H9 (cell line): ENCODE data around the gene PPP1CA. TPM values are rescaled to one million over a fixed set of nuclear protein-coding genes. Genes with fewer than 3 reads are reported as not detected.

ENCODE experiments used
- DNase-seq: peaks from one replicate; pipeline ENCODE4 v3.0.0-alpha.2; 2017
- H2AFZ ChIP-seq: one replicate; pipeline ENCODE4 v1.6.1; 2013; ENCODE audit warnings: mild to moderate bottlenecking, low read length, control low read depth, moderate library complexity
- H2AK5ac ChIP-seq: 2 replicates; pipeline ENCODE4 v1.6.1; 2013; ENCODE audit warnings: low read length, control low read depth, mixed read lengths; ENCODE audit not compliant: insufficient read length
- H2BK120ac ChIP-seq: one replicate; pipeline ENCODE4 v1.6.1; 2013; ENCODE audit warnings: low read depth, mild to moderate bottlenecking, low read length, control low read depth, inconsistent platforms; ENCODE audit not compliant: poor library complexity, severe bottlenecking
- H2BK12ac ChIP-seq: 2 replicates; pipeline ENCODE4 v1.6.1; 2013; ENCODE audit warnings: low read length, control low read depth, mixed read lengths, low read depth; ENCODE audit not compliant: insufficient read length
- H2BK15ac ChIP-seq: 2 replicates; pipeline ENCODE4 v1.6.1; 2013; ENCODE audit warnings: low read depth, low read length, control low read depth
- H2BK20ac ChIP-seq: one replicate; pipeline ENCODE4 v1.6.1; 2013; ENCODE audit warnings: low read depth, mild to moderate bottlenecking, low read length, control low read depth, inconsistent platforms; ENCODE audit not compliant: poor library complexity, severe bottlenecking
- H2BK5ac ChIP-seq: 2 replicates; pipeline ENCODE4 v1.6.1; 2013; ENCODE audit warnings: low read length, control low read depth, mixed read lengths; ENCODE audit not compliant: insufficient read length
- H3K14ac ChIP-seq: 2 replicates; pipeline ENCODE4 v1.6.1; 2013; ENCODE audit warnings: low read length, control low read depth; ENCODE audit not compliant: insufficient read depth
- H3K18ac ChIP-seq: 2 replicates; pipeline ENCODE4 v1.6.1; 2013; ENCODE audit warnings: low read depth, mild to moderate bottlenecking, mixed read lengths, low read length, control low read depth; ENCODE audit not compliant: insufficient read length
- H3K23ac ChIP-seq: 2 replicates; pipeline ENCODE4 v1.6.1; 2013; ENCODE audit warnings: low read length, control low read depth, mixed read lengths, low read depth; ENCODE audit not compliant: insufficient read length
- H3K23me2 ChIP-seq: 2 replicates; pipeline ENCODE4 v1.6.1; 2013; ENCODE audit warnings: low read depth, mild to moderate bottlenecking, mixed read lengths, low read length, control low read depth; ENCODE audit not compliant: insufficient read length, poor library complexity, severe bottlenecking
- H3K27ac ChIP-seq: 2 replicates; pipeline ENCODE4 v1.5.1; 2013; ENCODE audit warnings: low read length, control low read depth, mixed read lengths, low read depth; ENCODE audit not compliant: insufficient read length
- H3K27me3 ChIP-seq: 2 replicates; pipeline ENCODE4 v1.6.1; 2013; ENCODE audit warnings: low read length, control low read depth, inconsistent platforms; ENCODE audit not compliant: insufficient read depth
- H3K4ac ChIP-seq: 2 replicates; pipeline ENCODE4 v1.6.1; 2013; ENCODE audit warnings: low read depth, mild to moderate bottlenecking, control low read depth, inconsistent platforms, low read length, moderate library complexity
- H3K4me1 ChIP-seq: 2 replicates; pipeline ENCODE4 v1.6.1; 2013; ENCODE audit warnings: low read length, control low read depth, inconsistent platforms; ENCODE audit not compliant: insufficient read depth
- H3K4me2 ChIP-seq: 2 replicates; pipeline ENCODE4 v1.6.1; 2013; ENCODE audit warnings: low read length, control low read depth, mixed read lengths; ENCODE audit not compliant: insufficient read length, insufficient read depth
- H3K56ac ChIP-seq: 2 replicates; pipeline ENCODE4 v1.6.1; 2013; ENCODE audit warnings: low read depth, mild to moderate bottlenecking, mixed read lengths, low read length, control low read depth; ENCODE audit not compliant: insufficient read length
- H3K79me1 ChIP-seq: 2 replicates; pipeline ENCODE4 v1.6.1; 2013; ENCODE audit warnings: low read depth, mild to moderate bottlenecking, moderate library complexity, low read length, control low read depth, inconsistent platforms; ENCODE audit not compliant: insufficient read depth, poor library complexity, severe bottlenecking
- H3K79me2 ChIP-seq: 2 replicates; pipeline ENCODE4 v1.6.1; 2013; ENCODE audit warnings: low read length, control low read depth, inconsistent platforms; ENCODE audit not compliant: insufficient read depth
- H3K9ac ChIP-seq: 2 replicates; pipeline ENCODE4 v1.6.1; 2013; ENCODE audit warnings: low read length, control low read depth, mixed read lengths; ENCODE audit not compliant: insufficient read length; ENCODE audit errors: extremely low read depth
- H3K9me3 ChIP-seq: one replicate; pipeline ENCODE4 v1.6.1; 2013; ENCODE audit warnings: low read depth, low read length, inconsistent platforms; ENCODE audit not compliant: control insufficient read depth
- H3T11ph ChIP-seq: one replicate; pipeline ENCODE4 v1.6.1; 2013; ENCODE audit warnings: mild to moderate bottlenecking, low read length, control low read depth, inconsistent platforms
- H4K20me1 ChIP-seq: one replicate; pipeline ENCODE4 v1.6.1; 2013; ENCODE audit not compliant: control insufficient read depth, insufficient read length, insufficient read depth
- H4K5ac ChIP-seq: 2 replicates; pipeline ENCODE4 v1.6.1; 2013; ENCODE audit warnings: low read depth, mild to moderate bottlenecking, mixed read lengths, low read length, control low read depth; ENCODE audit not compliant: insufficient read length
- H4K8ac ChIP-seq: replicated peaks from 2 replicates; pipeline ENCODE4 v1.6.1; 2013; ENCODE audit warnings: low read length, control low read depth, mixed read lengths, low read depth; ENCODE audit not compliant: insufficient read length
- H4K91ac ChIP-seq: 2 replicates; pipeline ENCODE4 v1.6.1; 2013; ENCODE audit warnings: low read depth, mild to moderate bottlenecking, moderate library complexity, mixed read lengths, low read length, control low read depth; ENCODE audit not compliant: insufficient read length
- H3K27ac Mint-ChIP-seq, 3 experiments: 2 replicates in 2 of 3; 3 replicates in 1 of 3; pipeline ENCODE4 v1.8.0; 2020 to 2021; ENCODE audit warnings: mixed read lengths in 3 of 3, mild to moderate bottlenecking in 1 of 3, moderate library complexity in 1 of 3
- H3K27me3 Mint-ChIP-seq: 2 replicates; pipeline ENCODE4 v1.8.0; 2021; ENCODE audit warnings: low read depth, mild to moderate bottlenecking, moderate library complexity, mixed read lengths
- H3K36me3 Mint-ChIP-seq, 3 experiments: 2 replicates in 2 of 3; 3 replicates in 1 of 3; pipeline ENCODE4 v1.8.0; 2020 to 2021; ENCODE audit warnings: low read depth in 3 of 3, mixed read lengths in 3 of 3; ENCODE audit not compliant: insufficient read depth in 1 of 3
- H3K4me1 Mint-ChIP-seq, 2 experiments: 2 replicates each; pipeline ENCODE4 v1.8.0; 2020; ENCODE audit warnings: mixed read lengths in 2 of 2
- H3K4me3 Mint-ChIP-seq, 2 experiments: 2 replicates in 1 of 2; 3 replicates in 1 of 2; pipeline ENCODE4 v1.8.0; 2020 to 2021; ENCODE audit warnings: mild to moderate bottlenecking in 2 of 2, mixed read lengths in 2 of 2, moderate library complexity in 1 of 2
- H3K9me3 Mint-ChIP-seq, 2 experiments: 2 replicates in 1 of 2; 3 replicates in 1 of 2; pipeline ENCODE4 v1.8.0; 2020; ENCODE audit warnings: mild to moderate bottlenecking in 2 of 2, mixed read lengths in 2 of 2, moderate library complexity in 1 of 2
- WGBS: extraction: QIAGEN DNeasy Blood & Tissue Kit; methylation state at CpG from one replicate; pipeline ENCODE4 v1.1.7; 2013; ENCODE audit warnings: missing lambda C conversion rate, low lambda C conversion rate, mixed read lengths; ENCODE audit not compliant: insufficient read length; ENCODE audit errors: extremely low coverage; 5-methylcytosine and 5-hydroxymethylcytosine counted together
- total RNA-seq: library from RNA; stranded (reverse); gene quantifications from 2 replicates; pipeline ENCODE4 v1.2.1, GENCODE V29; 2021
- TF ChIP-seq, protein P1 (sequence below): fragments of 200-600 bp; sonication (generic); conservative IDR thresholded peaks from 3 replicates; pipeline ENCODE4 v1.8.0; 2021; ENCODE audit warnings: antibody characterized with exemption, mild to moderate bottlenecking

The PPP1CA gene
- total RNA-seq, 1 experiment from 2014 or later: 205 TPM

- H3K23ac ChIP-seq: no peak overlapping the region
- no peak overlapping the region for H3K4ac ChIP-seq
- H3K27me3 Mint-ChIP-seq: no peaks in the 10 kb centered on the region
- WGBS: no CpG with 5 or more reads among the region's 6 CpGs
- TF ChIP-seq, protein P1, sequence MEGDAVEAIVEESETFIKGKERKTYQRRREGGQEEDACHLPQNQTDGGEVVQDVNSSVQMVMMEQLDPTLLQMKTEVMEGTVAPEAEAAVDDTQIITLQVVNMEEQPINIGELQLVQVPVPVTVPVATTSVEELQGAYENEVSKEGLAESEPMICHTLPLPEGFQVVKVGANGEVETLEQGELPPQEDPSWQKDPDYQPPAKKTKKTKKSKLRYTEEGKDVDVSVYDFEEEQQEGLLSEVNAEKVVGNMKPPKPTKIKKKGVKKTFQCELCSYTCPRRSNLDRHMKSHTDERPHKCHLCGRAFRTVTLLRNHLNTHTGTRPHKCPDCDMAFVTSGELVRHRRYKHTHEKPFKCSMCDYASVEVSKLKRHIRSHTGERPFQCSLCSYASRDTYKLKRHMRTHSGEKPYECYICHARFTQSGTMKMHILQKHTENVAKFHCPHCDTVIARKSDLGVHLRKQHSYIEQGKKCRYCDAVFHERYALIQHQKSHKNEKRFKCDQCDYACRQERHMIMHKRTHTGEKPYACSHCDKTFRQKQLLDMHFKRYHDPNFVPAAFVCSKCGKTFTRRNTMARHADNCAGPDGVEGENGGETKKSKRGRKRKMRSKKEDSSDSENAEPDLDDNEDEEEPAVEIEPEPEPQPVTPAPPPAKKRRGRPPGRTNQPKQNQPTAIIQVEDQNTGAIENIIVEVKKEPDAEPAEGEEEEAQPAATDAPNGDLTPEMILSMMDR: no peak
- H4K5ac ChIP-seq: no peak overlapping the region
- no peak overlapping the region for H3K4me2 ChIP-seq
- no peak overlapping the region for H2AK5ac ChIP-seq
- H3K4me1 Mint-ChIP-seq: peaks cover 19 to 21% of the 10 kb centered on the region in 2 experiments
- H3K23me2 ChIP-seq: peaks cover 5% of the 10 kb centered on the region
- H4K20me1 ChIP-seq: no peaks in the 10 kb centered on the region
- H3K9ac ChIP-seq: no peak overlapping the region
- no peak overlapping the region for H2BK15ac ChIP-seq
- no peak overlapping the region for H4K8ac ChIP-seq
- no peak for DNase-seq
- H3K79me1 ChIP-seq: peaks cover 3% of the 10 kb centered on the region
- no peak overlapping the region for H2BK20ac ChIP-seq
- H2AFZ ChIP-seq: no peak overlapping the region
- peaks cover 20 to 57% (median 51%) of the 10 kb centered on the region in 3 experiments for H3K36me3 Mint-ChIP-seq
- no peak overlapping the region for H3K27ac ChIP-seq
- no peak overlapping the region for H3K18ac ChIP-seq
- peak overlapping the region; percentile 49 to 87 (median 55); a peak in 2 of 7 replicates for H3K27ac Mint-ChIP-seq
- no peaks in the 10 kb centered on the region for H3K27me3 ChIP-seq
- H3K56ac ChIP-seq: no peak overlapping the region
- H4K91ac ChIP-seq: no peak overlapping the region
- H2BK120ac ChIP-seq: no peak overlapping the region
- no peak overlapping the region for H2BK12ac ChIP-seq
- H3K9me3 ChIP-seq: no peaks in the 10 kb centered on the region
- no peak overlapping the region for H2BK5ac ChIP-seq
- H3T11ph ChIP-seq: no peak overlapping the region
- no peak overlapping the region for H3K14ac ChIP-seq
- peaks cover 4% of the 10 kb centered on the region; the same call in 1 of the 2 replicates for H3K79me2 ChIP-seq
- H3K4me3 Mint-ChIP-seq: peak overlapping the region in 1 of 2 experiments; percentile 54; a peak in 2 of 5 replicates
- no peaks in the 10 kb centered on the region; a peak in 1 of 5 replicates for H3K9me3 Mint-ChIP-seq
- H3K4me1 ChIP-seq: peaks cover 2% of the 10 kb centered on the region; the same call in 1 of the 2 replicates
Observed at GRCh38 chr11:67397536-67397935, 4.1 kb downstream of the PPP1CA start.
